GM21381 (cell line): Measurements from ENCODE around the gene RNF5.
"Not testable (repeated sequence)": the region's sequence is repeated elsewhere in the genome, so short reads cannot be mapped to it uniquely, and the experiment has no call there.

Experiments used
- ATAC-seq: cut with Tn5 transposase; IDR thresholded peaks from one replicate; pipeline ENCODE4 v1.9.1; 2021; ENCODE audit warnings: mild to moderate bottlenecking, moderate library complexity; ENCODE audit not compliant: unreplicated experiment

Gene RNF5

DNA sequence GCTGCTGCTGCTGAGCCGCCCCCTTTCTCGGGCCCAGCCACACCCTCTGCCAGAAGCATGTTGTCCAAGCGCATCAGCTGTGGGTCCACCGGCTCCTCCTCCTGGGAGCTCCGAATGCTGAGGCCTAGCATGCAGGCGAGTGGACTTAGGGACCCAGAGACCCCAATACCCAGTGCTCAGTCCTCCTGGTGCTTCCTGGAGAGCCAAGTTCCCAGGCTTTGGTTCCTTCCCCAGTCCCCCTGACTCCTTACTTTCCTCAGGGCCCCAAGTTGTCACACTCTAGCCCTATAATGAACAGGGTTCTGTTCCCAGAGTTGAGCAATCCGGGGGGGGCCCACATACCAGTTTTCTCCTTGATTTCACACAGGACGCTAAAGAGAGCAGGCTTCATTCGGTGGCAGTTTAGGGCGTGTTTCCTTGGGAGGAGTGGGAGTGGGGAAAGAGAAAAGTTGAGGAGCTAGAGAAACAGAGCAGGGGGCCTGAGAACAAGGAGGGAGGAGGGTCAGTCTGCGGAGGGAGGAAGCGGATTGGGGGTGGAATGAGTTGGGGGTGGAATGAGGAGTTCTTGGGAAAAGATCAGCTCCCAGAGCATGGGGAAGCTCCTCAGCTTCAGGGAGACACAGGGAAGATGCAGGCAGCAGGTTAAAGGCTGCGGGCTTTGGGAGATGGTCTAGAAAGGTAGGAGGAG lies 10.3 kb downstream of the RNF5 start:
- no peak for ATAC-seq

DNA sequence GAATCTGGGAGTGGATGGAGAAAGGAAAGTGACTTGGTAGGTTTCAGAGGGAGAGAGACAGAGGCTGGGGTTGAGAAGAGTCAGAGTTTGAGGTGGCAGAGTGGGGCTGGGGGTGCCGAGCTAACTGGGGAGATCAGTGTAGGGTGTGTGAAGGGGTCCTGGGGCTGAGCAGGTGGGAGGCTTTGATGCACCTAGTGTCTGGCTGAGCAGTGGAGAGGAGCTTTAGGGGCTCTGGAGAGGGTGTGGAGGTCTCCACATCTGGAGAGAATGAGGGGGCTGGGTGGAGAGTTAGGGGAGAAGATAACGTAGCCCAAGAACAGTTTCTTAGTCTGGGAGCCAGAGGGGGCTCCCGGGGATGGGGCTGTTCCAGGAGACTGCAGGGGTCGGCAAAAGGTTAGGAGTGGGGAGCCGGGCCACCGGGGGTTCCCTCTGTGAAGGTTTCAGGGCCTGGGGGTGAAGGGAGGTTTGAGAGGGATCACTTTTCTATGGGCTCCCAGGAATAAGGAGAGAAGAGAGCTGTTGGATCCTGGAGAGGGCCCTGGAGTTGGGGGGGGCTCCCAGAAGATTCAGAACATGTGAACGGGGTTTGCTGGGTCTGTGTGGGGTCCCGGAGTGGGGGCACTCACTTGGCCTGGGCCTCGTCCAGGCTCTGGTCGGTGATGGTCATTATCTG lies 11.0 kb downstream of the RNF5 start:
- ATAC-seq = no peak

DNA sequence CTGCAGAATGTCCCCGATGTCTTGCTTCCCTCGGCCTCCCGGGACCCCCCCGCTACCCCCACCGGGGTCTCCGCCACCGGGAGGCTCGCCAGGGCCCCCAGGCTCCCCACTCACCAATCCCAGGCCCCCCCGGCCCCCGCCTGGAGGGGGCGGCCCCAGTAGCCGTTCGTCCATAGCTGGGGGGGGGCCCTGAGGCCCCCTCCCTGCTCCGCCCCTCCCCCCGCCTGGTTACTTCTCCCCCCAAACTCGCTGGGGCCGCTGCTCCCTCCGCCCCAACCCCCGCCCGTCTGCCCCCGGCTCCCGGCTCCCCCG lies 11.5 kb downstream of the RNF5 start:
- no peak for ATAC-seq

DNA sequence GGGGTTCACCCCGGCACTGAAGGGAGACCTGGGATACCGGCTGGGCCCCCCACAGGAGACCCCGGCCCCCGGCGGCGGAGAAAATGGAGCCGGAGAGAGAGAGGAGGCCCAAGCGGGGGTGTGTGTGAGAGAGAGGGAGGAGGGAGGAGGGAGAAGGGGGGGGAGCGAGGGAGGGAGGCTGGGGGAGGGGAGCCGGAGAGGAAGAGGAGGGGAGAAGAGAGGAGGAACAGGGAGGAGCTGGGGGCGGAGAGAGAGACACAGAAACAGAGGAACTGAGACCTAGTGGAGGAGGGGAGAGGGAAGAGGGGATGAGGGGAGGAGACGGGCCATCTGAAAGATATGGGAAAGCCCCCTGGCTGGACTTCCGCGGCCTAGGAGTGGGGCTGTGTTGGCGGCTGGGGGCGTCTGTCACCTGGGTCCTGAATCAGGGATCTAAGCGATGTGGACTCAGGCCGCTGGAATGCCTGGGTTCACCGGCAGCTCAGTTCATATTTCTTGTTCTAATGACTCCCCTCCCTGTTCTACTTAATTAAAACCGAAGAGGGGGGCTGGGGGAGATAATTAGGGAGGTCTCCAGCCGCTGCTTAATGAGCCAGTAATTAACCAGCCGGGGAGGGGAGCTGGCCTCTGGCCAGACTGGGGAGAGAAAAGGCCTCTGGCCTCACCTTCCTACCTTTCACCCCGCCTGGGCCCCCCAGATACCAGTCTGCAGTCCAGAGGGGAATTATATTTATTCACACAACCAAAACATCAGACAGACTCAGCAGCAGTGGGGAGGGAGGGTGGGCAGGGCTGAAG lies 12.0 kb downstream of the RNF5 start, which contains the start of gene PBX2:
Gene PBX2, minus strand, starts transcription at position 149 of the 798 bp plus-strand sequence. CDS start 287 bp downstream, outside the sequence.
- ATAC-seq = peak; percentile 51

DNA sequence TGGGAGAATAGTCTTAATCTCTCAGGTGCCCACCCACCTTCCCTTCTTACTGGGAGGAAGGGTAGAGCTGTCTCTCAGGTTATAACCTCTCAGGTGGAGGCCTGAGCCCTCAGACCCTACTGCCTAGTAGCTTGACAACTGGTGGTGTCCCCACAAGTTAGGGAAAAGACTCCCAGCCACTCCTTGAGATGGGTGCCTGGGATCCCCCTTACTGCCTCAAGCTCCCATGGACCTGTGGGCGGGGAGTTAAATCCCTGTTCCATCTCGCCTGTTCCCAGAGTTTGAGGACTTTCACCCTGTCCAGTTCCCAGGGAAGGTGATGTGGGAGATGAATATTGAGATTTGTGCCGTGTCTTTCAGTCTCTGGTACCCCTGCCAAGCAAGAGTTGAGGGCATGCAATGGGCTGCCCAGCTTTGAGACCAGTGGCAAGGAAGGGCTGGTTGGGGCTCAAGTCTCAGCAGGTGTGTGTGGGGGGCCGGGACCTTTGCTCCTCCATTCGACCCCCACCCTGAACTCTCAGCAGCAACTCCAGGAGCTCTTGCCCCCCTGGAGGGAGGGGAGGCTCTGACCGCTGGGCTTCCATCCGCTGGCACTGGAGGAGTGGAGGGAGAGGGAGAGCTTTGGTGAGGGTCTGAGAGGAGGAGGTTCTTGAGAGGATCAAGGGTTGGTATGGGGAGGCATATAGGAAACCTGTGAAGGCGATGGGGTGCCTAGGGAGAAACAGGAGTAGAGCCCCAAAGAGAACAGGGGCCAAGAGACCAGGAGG lies 12.9 kb downstream of the RNF5 start:
- no peak for ATAC-seq

DNA sequence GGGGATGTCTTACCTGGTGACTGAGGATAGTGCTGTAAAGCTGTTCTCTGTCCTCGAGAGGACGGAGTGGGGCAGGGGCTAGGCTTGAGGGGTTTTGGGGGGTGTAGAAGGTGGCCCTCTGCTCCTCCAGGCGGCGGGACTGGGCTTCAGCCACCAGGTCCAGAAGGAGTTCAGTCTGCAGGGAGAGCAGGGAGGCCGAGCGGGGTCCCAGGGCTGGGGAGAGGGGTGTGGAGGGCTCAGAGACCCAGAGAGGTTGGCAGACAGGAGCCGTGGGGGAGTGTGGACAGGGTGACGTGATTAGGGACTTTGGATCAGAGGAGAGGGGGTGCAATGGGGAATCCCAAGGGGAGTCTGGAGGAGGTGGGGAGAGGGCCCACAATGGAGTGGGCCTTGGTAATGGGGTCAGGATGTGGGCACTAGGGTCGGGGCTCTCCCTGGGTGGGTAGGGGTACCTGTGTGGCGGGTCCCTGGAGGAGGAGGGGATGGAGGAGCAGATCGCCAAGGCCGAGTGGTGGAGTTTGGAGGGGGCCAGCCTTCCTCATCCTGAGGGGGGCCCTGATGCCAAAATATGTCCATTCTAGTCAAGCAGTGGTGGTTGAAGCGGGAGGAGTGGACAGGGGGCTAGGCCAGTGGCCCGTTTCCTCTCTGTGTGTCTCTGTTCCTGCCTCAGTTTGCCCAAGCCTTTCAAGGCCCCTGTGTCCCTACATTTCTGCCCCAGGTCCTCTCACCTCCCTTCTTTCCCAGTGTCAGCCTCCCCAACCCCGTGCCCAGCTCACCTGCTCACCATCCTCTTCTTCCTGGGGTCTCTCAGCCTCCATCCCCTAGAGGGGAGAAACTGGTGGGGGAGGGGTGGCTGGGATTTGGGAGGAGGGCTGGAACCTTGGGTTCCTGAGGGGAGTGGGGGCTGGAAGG lies 13.7 kb downstream of the RNF5 start:
- ATAC-seq = no peak

DNA sequence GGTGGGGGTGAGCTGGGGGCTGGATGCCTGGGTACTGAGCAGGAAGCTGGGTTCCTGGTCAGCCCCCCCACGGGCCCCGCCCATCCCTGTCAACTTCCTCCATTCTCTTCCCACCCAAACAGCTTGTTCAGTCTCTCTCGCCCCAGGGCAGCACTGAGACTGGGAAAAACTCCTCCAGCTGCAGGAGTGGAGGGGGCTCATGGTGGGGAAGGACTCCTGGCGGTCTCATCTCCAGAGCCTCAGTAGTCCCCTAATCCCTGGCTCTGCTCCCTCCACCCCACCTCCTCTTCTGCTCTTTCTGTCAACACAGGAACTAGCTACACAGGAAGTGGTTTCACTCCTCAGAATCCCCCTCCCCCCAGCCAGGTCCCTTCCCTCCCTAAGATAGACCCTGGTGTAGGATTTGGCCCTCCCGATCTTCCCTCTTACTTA lies 14.4 kb downstream of the RNF5 start, which contains the start of gene GPSM3:
Gene GPSM3, minus strand, starts transcription at position 36 of the 432 bp plus-strand sequence. CDS start 130 bp downstream, outside the sequence.
- ATAC-seq = no peak

DNA sequence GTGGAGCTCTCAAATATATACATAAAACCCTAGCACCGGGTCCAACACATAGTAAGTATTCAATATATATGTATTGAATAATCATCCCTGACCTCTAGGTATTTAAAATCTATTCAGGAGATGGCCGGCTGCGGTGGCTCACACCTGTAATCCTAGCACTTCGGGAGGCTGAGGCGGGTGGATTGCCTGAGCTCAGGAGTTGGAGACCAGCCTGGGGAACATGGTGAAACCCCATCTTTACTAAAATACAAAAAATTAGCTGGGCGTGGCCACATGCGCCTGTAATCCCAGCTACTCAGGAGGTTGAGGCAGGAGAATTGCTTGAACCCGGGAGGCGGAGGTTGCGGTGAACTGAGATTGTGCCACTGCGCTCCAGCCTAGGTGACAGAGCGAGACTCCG lies 14.9 kb downstream of the RNF5 start:
- not testable (repeated sequence) for ATAC-seq

DNA sequence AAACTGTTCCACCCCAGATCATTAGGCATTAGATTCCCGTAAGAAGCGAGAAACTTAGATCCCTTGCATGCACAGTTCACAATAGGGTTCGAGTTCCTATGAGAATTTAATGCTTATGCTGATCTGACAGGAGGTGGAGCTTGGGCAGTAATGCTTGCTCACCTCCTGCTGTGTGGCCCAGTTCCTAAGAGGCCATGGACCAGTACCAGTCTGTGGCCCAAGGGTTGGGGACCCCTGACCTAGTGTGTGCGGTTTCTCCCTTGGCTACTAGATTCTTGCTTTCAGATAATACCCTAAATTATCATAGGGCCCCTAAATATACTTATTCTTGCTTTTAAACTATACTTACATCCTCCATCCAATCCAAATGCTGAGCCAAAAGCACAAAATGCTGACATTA lies 16.2 kb downstream of the RNF5 start:
- ATAC-seq = no peak

DNA sequence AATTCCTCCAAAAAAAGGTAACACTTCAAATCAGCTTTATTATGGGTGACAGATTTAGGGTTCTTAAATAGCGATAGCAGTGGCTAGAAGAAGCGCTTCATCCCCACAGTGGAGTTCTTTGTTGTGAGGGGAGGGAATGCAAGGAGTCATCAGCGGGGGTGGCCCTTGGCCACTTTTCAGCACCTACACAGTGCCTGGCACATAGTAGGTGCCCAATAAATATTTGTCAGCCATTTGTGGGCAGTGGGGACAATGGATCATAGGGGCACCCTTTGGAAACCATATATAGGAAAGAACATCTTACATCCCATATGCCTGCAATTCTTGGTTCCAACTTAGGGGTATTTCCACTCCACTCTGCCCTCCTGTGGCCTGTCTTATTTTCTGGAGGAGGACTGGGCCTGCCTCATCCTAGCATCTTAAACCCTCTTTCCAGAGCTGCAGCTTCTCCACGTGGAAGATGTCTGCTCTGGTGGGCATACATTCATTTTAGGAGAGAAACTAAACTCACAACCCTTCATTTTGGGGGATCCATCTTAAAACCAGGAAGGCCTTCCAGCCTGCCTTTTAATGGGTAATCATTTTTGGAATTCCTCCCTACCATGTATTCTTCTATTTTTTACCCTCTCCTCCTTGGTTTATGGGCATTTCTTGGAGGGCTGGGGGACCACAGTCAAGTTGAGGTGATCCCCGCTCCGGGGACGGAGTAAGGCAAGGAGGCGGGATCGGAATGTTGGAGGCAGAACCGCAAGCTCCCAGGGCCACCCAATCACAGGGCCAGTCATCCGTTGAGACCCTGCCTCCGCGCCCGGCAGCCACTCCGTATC lies 16.8 kb downstream of the RNF5 start:
- ATAC-seq = no peak

DNA sequence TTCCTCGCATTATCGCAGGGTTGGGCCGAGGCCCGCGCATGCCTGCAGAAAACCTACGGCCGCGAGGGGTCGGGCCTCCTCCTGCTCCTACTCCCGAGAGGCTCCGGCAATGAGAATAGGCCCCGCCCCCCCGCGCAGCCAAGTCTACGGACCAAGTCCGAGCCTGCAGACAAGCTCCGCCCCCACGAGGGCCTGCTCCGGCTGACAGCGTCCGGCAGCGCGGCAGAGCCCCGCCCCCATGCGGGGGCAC lies 17.4 kb downstream of the RNF5 start:
- ATAC-seq = peak; percentile 69

DNA sequence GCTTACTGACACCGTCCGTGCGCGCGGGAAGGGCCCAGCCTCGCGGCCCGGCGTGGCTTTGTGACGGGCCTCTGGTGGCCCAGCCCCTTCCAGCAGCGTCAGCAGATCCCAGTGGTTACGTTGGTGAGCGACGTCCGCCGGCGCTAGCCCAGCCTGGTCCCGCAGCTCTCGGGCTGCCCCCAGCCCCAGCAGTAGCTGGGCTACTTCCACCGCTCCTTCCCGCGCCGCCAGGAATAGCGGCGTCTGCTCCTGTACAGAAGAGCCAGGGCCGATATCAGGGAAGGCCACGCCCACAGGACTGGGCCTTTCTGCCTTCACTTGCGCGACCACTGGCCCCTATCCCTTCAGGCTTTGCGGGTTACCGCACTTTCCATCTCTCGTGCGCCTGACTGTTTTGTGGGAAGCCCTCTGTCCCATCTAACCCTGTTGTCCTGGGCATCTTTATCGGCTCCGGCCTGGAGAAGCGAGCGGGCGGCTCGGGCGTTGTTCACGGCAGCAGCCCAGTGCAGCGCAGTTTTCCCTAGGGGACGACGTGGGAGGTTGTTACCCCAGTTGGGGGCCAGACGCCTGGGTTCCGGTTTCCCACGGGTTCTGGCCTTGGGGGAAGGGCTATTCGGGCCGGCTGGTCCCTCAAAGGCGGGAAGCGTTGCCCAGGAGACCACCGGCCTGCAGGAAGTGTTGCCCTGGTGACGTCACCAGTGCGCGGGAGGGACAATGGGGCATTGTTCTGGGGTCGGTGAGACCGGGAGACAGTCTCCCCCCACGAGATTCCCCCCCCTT lies 17.9 kb downstream of the RNF5 start:
- ATAC-seq = peak; percentile 80

DNA sequence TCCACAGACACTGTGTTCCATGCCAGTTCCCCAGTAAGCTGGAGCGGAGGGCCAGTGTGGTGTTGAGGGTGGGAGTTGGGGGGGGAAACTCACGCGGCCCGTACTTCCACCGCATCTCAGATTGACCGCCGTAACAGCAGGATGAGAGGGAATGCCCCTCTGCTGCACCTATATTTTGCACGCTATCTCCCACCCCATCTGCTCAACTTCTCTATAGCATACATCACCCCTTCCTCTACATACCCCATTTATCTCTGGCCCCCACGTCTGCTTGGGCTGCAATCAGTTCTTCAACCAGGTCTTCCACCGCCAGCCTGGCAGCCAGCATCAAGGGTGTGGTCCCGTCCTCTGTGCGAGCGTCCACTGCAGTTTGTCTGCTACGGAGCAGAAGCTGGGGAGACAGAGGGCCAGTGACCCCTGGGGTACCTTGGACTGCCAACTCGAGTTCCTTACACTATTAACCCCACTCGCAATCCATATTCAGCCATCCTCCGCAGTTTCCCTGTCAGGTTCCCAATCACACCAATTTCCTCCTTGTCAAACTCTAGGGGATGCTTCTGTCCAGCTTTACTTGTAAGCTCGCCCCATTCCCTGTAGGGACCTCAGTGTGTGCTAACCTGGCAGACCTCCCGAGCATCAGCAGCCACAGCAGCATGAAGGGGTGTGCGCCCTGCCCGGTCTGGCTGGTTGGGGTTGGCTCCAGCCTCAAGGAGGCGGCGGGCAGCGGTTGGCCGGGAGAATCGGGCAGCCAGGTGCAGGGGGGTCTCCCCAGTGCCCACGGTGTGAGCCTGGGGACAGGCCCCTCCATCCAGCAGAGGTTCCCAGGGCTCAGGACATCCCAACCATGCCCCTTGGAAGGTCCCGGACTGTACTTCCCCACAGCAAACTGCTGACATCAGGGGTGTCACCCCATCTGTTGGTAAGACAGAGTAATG lies 18.7 kb downstream of the RNF5 start:
- ATAC-seq = no peak

DNA sequence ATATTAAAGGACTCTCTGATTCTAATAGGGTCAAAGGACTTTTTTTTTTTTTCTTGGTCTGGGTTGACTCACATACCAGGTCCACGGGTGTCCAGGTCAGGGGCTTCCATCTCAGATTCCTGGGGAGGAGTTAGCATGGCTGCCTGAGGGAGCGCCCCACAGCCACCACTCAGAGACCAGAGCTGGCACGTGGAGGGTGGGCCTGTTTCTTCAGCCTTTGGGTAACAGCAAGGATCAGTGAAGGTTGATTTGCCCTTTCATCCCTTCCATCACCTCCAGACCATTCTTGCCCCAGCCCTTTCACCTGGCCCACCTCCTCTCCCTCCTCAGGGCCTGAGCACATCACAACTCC lies 20.1 kb downstream of the RNF5 start:
- no peak for ATAC-seq

DNA sequence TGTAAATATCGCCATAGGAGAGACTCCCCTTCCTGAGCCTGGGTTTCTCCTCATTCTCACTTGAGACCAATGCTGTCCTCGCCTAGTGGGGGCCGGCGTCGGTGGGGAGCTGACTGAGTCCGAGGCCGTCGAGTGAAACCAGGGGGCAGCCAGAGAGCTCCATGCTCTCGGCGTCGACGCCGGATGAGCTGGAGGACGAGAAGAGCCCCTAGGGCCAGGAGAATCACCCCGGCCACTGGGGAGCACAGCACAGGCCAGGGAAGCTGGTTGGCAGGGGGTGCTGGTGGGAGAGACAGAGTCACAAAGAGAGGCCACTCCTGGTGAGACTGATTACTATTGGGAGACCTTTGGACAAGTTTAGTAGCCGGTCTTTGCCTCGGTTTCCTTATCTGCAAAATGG lies 20.7 kb downstream of the RNF5 start:
- ATAC-seq = no peak

DNA sequence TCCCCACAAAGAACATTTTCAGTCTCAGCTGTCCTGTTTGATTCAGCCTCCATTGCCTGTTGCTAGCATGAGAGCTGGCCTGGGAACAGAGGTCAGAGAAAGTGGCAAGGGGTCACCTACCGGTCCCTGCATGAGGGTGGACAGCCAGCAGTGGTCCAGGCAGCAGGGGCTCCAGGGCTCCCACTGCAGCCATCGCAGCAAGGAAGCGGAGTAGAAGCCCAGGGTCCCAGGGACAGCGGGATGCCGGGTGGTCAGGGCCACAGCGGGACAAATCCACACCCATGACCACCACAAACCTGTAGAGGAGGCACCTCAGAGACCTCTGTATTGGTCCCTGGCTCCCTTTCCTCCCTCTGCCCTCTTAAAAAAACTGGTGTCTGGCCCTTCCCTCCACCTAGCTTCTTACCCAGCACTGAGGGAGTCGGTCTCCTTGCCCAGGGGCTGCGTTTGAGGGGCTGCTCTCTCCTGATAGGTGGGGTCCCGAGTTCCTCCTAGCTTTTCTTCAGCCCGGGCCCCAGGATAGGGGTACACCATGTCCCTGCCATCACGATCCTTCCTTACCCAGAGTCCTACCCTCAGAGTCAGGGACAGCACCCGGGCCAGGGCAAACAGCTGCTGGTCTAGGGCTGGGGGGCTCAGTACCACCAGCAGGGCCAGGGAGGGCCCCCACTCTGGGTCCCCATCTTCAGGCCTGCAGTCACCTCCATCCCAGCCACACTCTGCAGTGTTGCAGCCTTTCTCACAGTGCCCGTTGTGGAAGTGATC lies 22.7 kb downstream of the RNF5 start:
- no peak for ATAC-seq

DNA sequence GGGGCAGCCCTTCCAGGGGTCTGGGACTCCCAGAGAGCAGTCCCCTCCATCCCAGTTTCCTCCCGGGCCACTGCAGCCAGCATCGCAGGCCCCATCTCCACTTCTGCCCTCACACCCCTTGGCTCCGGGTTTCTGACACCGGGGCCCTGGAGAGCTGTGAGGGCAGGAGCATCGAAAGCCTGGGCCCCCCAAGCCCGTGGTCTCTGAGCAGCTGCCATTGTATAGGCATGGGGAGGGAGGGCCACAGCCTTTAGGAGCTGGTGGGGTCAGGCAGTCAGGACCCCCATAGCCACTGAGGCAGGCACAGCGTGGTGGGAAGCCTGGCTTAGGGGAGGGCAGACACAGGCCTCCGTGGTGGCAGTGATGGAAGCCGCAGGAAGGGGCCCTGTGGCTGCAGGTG lies 24.0 kb downstream of the RNF5 start:
- ATAC-seq = no peak
